Vagina (tissue), 2 donors: ENCODE data around the gene LSM3. TPM values are rescaled to one million over a fixed set of nuclear protein-coding genes. Genes with fewer than 3 reads are reported as not detected.

Experiments
- DNase-seq, 2 donors: peaks; one replicate each; pipeline ENCODE4 v3.0.0-alpha.2; 2017; ENCODE audit errors: extremely low spot score in 2 of 2
- H3K27ac ChIP-seq: fragments of 200-600 bp; sonication (generic); one replicate; pipeline ENCODE4 v1.5.1; 2019
- H3K27me3 ChIP-seq: fragments of 200-600 bp; sonication (generic); one replicate; pipeline ENCODE4 v1.5.1; 2019
- H3K36me3 ChIP-seq, 2 donors: fragments of 200-600 bp; sonication (generic); one replicate each; pipeline ENCODE4 v1.5.1; 2017 to 2019
- H3K4me1 ChIP-seq: fragments of 200-600 bp; sonication (generic); one replicate; pipeline ENCODE4 v1.5.1; 2019
- H3K4me3 ChIP-seq, 2 donors: fragments of 200-600 bp; sonication (generic); 1 replicate in 1 of 2; 2 replicates in 1 of 2; pipeline ENCODE4 v1.5.1; 2016 to 2019
- H3K9me3 ChIP-seq: fragments of 200-600 bp; sonication (generic); one replicate; pipeline ENCODE4 v1.5.1; 2019
- CTCF ChIP-seq, 3 experiments: fragments of 450-650 bp in 2 of 3; fragments of 200-600 bp in 1 of 3; sonication (generic) in 1 of 3; IDR thresholded peaks; one replicate each; pipeline ENCODE4 v1.5.1; 2017 to 2019; ENCODE audit warnings: antibody characterized with exemption in 3 of 3, mild to moderate bottlenecking in 2 of 3, moderate library complexity in 2 of 3
- POLR2A ChIP-seq, 2 donors: fragments of 450-650 bp; IDR thresholded peaks; one replicate each; pipeline ENCODE4 v1.6.1; 2017; ENCODE audit warnings: antibody characterized with exemption in 2 of 2, mild to moderate bottlenecking in 2 of 2, moderate library complexity in 2 of 2
- POLR2AphosphoS5 ChIP-seq, 2 donors: sonication (generic); formaldehyde crosslinking; IDR thresholded peaks; one replicate each; pipeline ENCODE4 v1.9.0; 2017; ENCODE audit warnings: antibody characterized with exemption in 2 of 2, mild to moderate bottlenecking in 2 of 2, low read depth in 1 of 2; ENCODE audit not compliant: insufficient read depth in 1 of 2
- intact Hi-C: fragments of 100-400 bp; cut with DNase I; formaldehyde crosslinking; loops from one replicate; pipeline ENCODE4 v1.15.1; 2023
- total RNA-seq: library from RNA; depleted of rRNA; stranded (reverse); fragments of >200 nt; gene quantifications from one replicate; pipeline ENCODE4 v1.2.3, GENCODE V29; 2016

LSM3 gene
- total RNA-seq, 1 donor from 2014 or later = 6.4 TPM

DNA sequence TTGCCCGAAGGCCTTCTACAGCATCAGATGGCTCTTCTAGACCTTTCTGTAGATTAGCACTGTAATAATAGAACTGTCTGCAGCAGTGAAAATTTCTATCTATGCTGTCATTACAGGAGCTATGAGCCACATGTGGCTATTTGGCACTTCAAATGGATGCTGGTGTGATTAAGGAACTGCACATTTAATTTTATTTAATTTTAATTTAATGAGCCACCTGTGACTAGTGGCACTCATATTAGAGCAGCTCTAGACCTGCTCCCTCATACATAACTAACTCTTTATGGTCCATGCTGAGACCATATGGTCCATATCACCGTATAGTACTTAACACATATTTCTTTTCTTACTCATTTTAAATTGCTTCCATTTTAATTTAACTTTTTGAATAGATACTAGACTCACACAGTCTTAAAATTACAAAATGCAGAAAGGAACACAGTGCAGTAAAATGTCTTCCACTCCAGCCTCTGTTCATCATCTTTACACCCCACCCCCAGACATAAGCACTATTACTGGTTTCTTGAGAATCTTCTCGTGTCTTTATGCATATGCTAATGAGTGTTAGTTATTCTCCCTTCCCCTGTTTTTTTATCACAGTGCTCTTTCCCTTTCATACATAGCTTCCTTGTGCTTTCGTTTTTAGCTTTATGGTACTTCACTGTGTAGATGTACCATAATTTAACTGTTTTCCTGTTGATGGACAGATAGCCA, 9.6 kb downstream of the LSM3 start:
- Histone ChIP-seq H3K27me3 (no peaks in the 10 kb centered on the region), H3K4me1 (no peaks in the 10 kb centered on the region), H3K4me3 (no peak overlapping the region), H3K9me3 (no peaks in the 10 kb centered on the region), H3K27ac (no peak overlapping the region), H3K36me3 (peaks cover 0 to 35% of the 10 kb centered on the region in 2 donors)
- no peak for TF ChIP-seq CTCF (IDR thresholded peaks at IDR 0.05)
- TF ChIP-seq POLR2AphosphoS5 (IDR thresholded peaks at IDR 0.05; ENCODE audit: insufficient read depth in 1 of 2, low read depth in 1 of 2) = no peak
- no peak for TF ChIP-seq POLR2A (IDR thresholded peaks at IDR 0.05)
- no peak for DNase-seq
- intact Hi-C loops = no loop called here

DNA sequence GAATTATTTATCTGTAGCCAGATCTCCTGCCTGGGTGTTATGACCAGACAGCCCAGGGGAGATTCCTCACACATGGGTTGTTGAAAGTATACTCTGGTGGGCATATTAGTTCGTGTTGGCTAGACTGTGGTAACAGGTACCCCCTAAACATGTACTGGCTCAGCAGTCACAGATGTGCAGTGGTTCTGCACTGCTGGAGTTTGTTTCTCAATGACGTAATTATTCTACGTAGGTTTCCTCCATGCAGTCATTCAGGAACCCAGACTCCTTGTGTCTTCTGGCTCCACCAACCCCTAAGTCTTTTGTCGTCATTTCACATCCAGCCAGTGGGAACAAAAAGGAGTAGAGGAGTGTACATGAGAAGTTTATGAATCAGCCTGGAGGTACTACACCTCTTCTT, 16.2 kb downstream of the LSM3 start:
- no peaks in the 10 kb centered on the region for H3K9me3 ChIP-seq
- H3K27me3 ChIP-seq = no peaks in the 10 kb centered on the region
- no peak overlapping the region for H3K4me3 ChIP-seq
- intact Hi-C loops = no loop called here
- H3K27ac ChIP-seq = no peak overlapping the region
- no peak for DNase-seq
- TF ChIP-seq POLR2A (IDR thresholded peaks at IDR 0.05) (no peak), POLR2AphosphoS5 (IDR thresholded peaks at IDR 0.05; ENCODE audit: insufficient read depth in 1 of 2, low read depth in 1 of 2) (no peak), CTCF (IDR thresholded peaks at IDR 0.05) (no peak)
- peaks cover 12% of the 10 kb centered on the region for H3K4me1 ChIP-seq
- H3K36me3 ChIP-seq = no peaks in the 10 kb centered on the region

- no peaks in the 10 kb centered on the region for H3K9me3 ChIP-seq
- H3K4me3 ChIP-seq = no peak overlapping the region
- no peak overlapping the region for H3K27ac ChIP-seq
- peaks cover 27% of the 10 kb centered on the region for H3K4me1 ChIP-seq
- intact Hi-C loops = loop anchor here (5.0 kb wide), 1 partner anchor 268 kb away; no protein-coding TSS in a partner anchor
- H3K36me3 ChIP-seq = no peaks in the 10 kb centered on the region
- H3K27me3 ChIP-seq = no peaks in the 10 kb centered on the region
- no peak for TF ChIP-seq POLR2A (IDR thresholded peaks at IDR 0.05)
- no peak for TF ChIP-seq CTCF (IDR thresholded peaks at IDR 0.05)
- no peak for TF ChIP-seq POLR2AphosphoS5 (IDR thresholded peaks at IDR 0.05; ENCODE audit: insufficient read depth in 1 of 2, low read depth in 1 of 2)
- DNase-seq = no peak
These were observed 21.0 kb downstream of the LSM3 start for GRCh38 chr3:14199641-14200040.

- Histone ChIP-seq H3K4me1 (peaks cover 27% of the 10 kb centered on the region), H3K9me3 (no peaks in the 10 kb centered on the region), H3K27me3 (no peaks in the 10 kb centered on the region), H3K4me3 (no peak overlapping the region), H3K27ac (no peak overlapping the region), H3K36me3 (no peaks in the 10 kb centered on the region)
- TF ChIP-seq POLR2A (IDR thresholded peaks at IDR 0.05) = no peak
- DNase-seq = no peak
- intact Hi-C loops = loop anchor here (5.0 kb wide), 1 partner anchor 267 kb away; no protein-coding TSS in a partner anchor
These were observed 21.7 kb downstream of the LSM3 start for GRCh38 chr3:14200276-14200675.

GRCh38 chr3:14200841-14201240, 22.2 kb downstream of the LSM3 start:
- Histone ChIP-seq H3K4me1 (peaks cover 27% of the 10 kb centered on the region), H3K4me3 (no peak overlapping the region), H3K27ac (no peak overlapping the region), H3K9me3 (no peaks in the 10 kb centered on the region), H3K36me3 (no peaks in the 10 kb centered on the region), H3K27me3 (no peaks in the 10 kb centered on the region)
- TF ChIP-seq CTCF (IDR thresholded peaks at IDR 0.05) (no peak), POLR2AphosphoS5 (IDR thresholded peaks at IDR 0.05; ENCODE audit: insufficient read depth in 1 of 2, low read depth in 1 of 2) (no peak)
- intact Hi-C loops = loop anchor here (5.0 kb wide), 1 partner anchor 266 kb away; no protein-coding TSS in a partner anchor
- no peak for DNase-seq
